ENCODE measurements around the gene TDRD3. TPM values are rescaled to one million over a fixed set of nuclear protein-coding genes. Genes with fewer than 3 reads are reported as not detected.

Gene TDRD3
- total RNA-seq, 2 donors from 2014 or later, result 20.0 to 22.7 TPM

- intact Hi-C loops (cut with DNase I), result no loop called here
- Histone ChIP-seq H3K9me3 (no peaks in the 10 kb centered on the region), H3K36me3 (replicated peaks in 1 of 2; ENCODE audit: insufficient read depth in 1 of 2, low read depth in 2 of 2) (no peaks in the 10 kb centered on the region), H3K27ac (no peak overlapping the region), H3K4me1 (no peaks in the 10 kb centered on the region), H3K27me3 (no peaks in the 10 kb centered on the region), H3K4me3 (no peak overlapping the region)
- no peak for TF ChIP-seq CTCF (IDR thresholded peaks at IDR 0.05)
- no peak for TF ChIP-seq POLR2A (IDR thresholded peaks at IDR 0.05)
- DNase-seq, result no peak
- no peak for ATAC-seq
- 48 to 60% methylated on average over 4 of the region's 4 CpGs for WGBS, 2 donors
These were observed 12.1 kb upstream of the TDRD3 start for GRCh38 chr13:60384911-60385310.

GRCh38 chr13:60386250-60386649 is 10.8 kb upstream of the TDRD3 start:
- intact Hi-C loops (cut with DNase I), result no loop called here
- no peaks in the 10 kb centered on the region for H3K9me3 ChIP-seq

GRCh38 chr13:60392131-60392530 is 4.9 kb upstream of the TDRD3 start:
- no peak overlapping the region for H3K4me3 ChIP-seq
- no peaks in the 10 kb centered on the region for H3K9me3 ChIP-seq
- intact Hi-C loops (cut with DNase I), result no loop called here
- no peak for TF ChIP-seq POLR2A (IDR thresholded peaks at IDR 0.05)
- no peak for TF ChIP-seq CTCF (IDR thresholded peaks at IDR 0.05)
- 61 to 67% methylated on average over 3 of the region's 3 CpGs for WGBS, 2 donors
- no peak overlapping the region for H3K27ac ChIP-seq
- no peak for ATAC-seq
- no peaks in the 10 kb centered on the region for H3K27me3 ChIP-seq
- no peaks in the 10 kb centered on the region for H3K36me3 ChIP-seq (replicated peaks in 1 of 2; ENCODE audit: insufficient read depth in 1 of 2, low read depth in 2 of 2)
- H3K4me1 ChIP-seq, result no peaks in the 10 kb centered on the region
- no peak for DNase-seq

More at GRCh38 chr13:60386250-60386649, 10.8 kb upstream of the TDRD3 start:
- DNase-seq, result no peak
- 41 to 59% methylated on average over 2 of the region's 2 CpGs for WGBS, 2 donors
- Histone ChIP-seq H3K4me1 (no peaks in the 10 kb centered on the region), H3K36me3 (replicated peaks in 1 of 2; ENCODE audit: insufficient read depth in 1 of 2, low read depth in 2 of 2) (no peaks in the 10 kb centered on the region), H3K27ac (no peak overlapping the region), H3K4me3 (no peak overlapping the region), H3K27me3 (no peaks in the 10 kb centered on the region)
- TF ChIP-seq CTCF (IDR thresholded peaks at IDR 0.05) (no peak), POLR2A (IDR thresholded peaks at IDR 0.05) (no peak)
- ATAC-seq, result no peak

DNA sequence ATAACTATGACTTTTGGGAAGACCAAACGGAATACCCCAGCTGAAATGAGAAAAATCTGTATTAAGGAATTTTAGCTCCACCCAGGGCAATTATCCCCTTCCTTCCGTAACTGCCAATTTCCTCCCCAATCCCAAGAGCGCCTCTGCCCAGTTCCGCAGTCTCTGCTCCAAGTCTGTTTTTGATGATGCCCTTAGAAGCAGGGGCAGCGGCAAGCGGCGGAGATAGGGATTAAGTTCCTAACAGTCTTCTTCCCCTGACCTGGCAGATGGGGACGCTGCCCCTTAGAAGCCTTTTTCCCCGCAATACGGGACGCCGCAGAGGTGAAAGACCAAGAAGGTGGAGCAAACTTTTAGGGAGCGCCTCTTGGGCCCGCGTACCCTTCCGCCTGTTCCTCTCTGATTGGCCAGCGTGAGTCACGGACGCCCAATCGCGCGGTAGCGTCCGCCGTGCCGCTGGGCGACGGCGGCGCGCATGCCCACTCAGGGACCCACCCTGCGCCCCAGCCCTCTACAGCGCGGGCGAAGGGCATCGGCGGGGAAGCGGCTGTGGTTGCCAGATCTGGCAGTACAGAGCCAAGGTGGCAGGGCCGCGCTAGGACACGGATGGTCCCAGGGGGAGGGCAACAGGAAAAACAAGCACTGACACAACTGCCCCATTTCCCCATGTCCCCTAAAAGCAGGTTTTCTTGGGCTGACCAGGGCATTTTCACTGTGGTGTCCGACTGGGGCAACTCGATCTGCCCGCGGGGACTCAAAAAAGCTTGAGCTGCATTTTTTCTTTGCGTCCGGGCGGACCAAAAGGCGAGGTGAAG is 843 bp upstream of the TDRD3 start:
- intact Hi-C loops (cut with DNase I), result no loop called here
- no peaks in the 10 kb centered on the region for H3K9me3 ChIP-seq
- H3K4me1 ChIP-seq, result peaks cover 30% of the 10 kb centered on the region
- no peaks in the 10 kb centered on the region for H3K36me3 ChIP-seq (replicated peaks in 1 of 2; ENCODE audit: insufficient read depth in 1 of 2, low read depth in 2 of 2)
- no peaks in the 10 kb centered on the region for H3K27me3 ChIP-seq
- peak overlapping the region; percentile 79 to 98 (median 96) for H3K27ac ChIP-seq
- no peak for TF ChIP-seq CTCF (IDR thresholded peaks at IDR 0.05)
- TF ChIP-seq POLR2A (IDR thresholded peaks at IDR 0.05), result peak; percentile 60 to 87 (median 83)
- WGBS, 2 donors, result 0 to 1% methylated on average over 29 to 49 of the region's 49 CpGs
- peak; percentile 90 for ATAC-seq
- H3K4me3 ChIP-seq, result peak overlapping the region; percentile 63 to 66
- peak; percentile 90 to 94 (median 92) for DNase-seq
